ENCODE results near the gene PABPC1L2A.
"Not testable (repeated sequence)": the region's sequence is repeated elsewhere in the genome, so short reads cannot be mapped to it uniquely, and the experiment has no call there.

PABPC1L2A gene

DNA sequence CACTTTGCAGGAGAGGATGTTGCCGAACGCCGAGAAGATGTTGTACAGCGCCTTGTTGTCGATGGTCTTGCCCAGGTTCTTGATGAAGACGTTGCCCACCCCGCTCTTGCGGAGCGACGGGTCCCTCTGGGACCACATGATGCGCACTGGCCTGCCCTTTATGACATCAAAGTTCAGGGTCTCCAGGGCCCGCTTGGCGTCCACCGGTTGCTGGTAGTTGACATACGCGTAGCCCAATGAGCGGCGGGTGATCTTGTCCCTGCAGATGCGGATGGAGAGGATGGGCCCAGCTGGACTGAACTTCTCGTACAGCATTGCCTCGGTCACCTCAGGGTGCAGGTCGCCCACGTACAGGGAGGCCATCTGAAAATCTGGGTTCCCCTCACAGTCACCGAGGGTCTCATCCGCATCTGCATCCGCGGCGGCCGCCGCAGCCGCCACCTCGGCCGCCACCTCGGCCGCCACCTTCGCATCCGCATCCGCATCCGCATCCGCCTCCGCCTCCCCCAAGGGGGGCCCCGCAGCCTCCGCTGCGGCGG, at the start of gene PABPC1L2A:
Gene PABPC1L2A (minus strand): TSS at position 489 of the 539 bp plus-strand sequence. CDS start 126 bp downstream, at position 363.
- DNase-seq: not testable (repeated sequence)

DNA sequence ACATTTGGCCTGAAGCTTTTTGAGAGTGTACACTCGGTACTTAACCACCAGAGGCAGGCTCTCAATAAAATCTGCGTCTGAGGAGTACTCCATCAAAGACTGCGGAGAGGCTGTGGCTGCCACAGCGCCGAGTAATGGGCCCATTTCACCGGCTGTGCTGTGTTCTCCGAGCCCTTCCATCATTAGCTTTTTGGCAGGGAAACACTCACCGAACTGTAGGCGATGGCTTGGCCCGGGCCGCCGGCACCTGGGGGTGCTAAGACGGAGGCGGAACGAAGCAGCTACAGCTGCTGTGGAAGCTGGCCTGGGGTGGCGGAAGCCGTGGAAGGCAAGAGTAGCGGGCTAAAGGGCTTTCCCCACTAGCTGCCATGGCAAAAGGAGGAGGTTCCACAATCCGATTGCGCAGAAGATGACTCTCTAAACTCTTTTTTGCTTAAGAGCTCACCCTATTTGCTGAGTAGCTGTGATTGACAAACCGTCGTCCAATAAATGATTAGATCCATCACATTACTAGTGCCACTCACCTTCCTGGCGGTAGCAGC, 48.5 kb upstream of the PABPC1L2A start:
- no peak for DNase-seq

DNA sequence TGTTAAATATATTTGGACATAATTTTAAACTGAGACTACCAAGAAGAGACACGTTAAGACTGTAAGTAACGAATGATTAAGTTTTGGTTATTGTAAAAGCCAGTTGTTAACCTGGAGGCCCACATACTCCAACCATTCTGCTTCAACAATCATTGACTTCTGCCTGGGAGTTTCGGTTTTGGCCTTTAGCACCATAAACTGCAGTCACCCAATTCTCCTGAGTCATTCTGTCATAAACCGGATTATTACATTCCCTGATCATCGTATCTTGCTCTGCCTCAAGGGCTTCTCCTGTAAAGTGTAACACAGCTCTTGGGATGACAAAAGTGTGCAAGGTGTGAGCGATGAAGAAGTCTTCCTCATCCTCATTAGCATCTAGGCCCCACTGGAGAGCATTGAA, 46.9 kb upstream of the PABPC1L2A start:
- no peak for DNase-seq

DNA sequence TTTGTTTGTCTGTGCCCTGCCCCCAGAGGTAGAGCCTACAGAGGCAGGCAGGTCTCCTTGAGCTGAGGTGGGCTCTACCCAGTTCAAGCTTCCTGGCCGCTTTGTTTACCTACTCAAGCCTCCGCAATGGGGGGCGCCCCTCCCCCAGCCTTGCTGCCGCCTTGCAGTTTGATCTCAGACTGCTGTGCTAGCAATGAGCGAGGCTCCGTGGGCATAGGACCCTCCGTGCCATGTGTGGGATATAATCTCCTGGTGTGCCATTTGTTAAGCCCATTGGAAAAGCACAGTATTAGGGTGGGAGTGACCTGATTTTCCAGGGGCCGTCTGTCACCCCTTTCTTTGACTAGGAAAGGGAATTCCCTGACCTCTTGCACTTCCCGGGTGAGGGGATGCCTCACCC, 20.2 kb upstream of the PABPC1L2A start:
- DNase-seq: not testable (repeated sequence)

DNA sequence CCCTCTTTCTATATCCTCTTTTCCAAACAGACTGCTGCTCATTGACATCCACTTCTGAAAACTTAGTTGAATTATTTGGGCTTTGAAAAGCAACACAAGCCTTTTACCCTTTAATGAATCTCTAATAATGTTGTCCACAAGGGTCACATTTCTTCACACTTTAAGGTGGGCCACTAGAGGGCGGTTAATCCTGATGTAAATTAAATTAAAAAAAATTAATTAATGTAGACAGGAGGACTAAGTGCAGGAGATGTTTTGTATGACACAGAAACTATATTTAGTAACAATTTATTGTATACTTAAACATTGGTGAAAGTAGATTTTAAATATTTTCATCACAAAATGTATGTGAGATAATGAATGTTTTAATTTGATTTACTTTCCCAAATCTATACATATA, 7.5 kb upstream of the PABPC1L2A start:
- not testable (repeated sequence) for DNase-seq

DNA sequence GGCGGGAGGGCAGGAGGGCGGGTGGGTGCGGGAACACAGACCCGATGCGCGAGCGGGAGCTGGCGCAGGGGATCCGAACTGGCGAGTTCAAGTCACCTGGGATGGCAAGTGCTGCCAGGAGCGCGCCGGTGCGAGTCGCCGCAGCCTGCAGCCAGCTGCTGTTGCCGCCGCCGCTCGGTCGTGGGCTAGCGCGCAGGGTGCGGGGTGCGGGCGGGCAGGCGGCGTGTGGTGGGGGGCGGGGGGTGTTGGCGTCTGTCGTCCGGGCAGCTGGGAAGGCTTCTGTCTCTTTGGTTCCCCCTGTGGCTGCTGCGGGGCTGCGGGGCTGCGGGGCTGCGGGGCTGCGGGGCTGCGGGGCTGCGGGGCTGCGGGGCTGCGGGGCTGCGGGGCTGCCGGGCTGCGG, 572 bp upstream of the PABPC1L2A start:
- DNase-seq: not testable (repeated sequence)

DNA sequence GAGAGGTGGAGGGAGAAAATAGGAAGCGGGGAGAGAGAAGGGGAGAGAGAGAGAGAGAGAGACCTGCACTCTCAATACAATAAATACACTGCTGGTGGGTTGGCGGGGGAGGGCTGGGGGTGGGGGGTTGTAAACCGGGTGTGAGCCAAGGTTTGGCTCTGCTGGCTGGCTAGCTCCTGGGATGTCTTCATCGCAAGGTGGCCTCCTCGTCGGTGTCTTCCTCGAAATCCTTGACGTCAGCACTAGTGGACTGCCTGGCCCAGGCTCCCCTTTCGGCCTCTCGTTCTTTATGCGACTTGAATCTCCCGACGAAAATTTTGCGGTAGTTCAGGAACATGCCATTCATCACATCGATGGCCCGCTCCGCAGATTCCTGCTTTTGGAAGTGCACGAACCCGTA, 715 bp downstream of the PABPC1L2A start:
- DNase-seq: not testable (repeated sequence)

DNA sequence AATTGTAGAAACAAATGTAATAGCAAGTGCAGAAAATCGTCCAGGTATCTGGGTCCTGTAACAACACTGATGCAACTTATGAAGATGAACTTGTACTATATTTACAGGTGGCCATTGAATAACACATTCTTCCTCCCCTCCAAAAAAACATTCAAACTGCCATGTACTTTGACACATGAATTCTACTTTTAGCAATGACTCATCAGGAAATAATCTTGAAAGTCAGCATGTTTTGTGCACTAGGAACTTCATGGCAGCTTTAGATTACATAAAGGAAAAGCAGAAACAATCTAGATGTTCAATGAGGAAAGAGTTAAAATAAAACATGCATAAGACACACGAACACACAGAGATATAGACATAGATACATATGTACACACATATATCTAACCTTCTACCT, 2.5 kb downstream of the PABPC1L2A start:
- DNase-seq: no peak

DNA sequence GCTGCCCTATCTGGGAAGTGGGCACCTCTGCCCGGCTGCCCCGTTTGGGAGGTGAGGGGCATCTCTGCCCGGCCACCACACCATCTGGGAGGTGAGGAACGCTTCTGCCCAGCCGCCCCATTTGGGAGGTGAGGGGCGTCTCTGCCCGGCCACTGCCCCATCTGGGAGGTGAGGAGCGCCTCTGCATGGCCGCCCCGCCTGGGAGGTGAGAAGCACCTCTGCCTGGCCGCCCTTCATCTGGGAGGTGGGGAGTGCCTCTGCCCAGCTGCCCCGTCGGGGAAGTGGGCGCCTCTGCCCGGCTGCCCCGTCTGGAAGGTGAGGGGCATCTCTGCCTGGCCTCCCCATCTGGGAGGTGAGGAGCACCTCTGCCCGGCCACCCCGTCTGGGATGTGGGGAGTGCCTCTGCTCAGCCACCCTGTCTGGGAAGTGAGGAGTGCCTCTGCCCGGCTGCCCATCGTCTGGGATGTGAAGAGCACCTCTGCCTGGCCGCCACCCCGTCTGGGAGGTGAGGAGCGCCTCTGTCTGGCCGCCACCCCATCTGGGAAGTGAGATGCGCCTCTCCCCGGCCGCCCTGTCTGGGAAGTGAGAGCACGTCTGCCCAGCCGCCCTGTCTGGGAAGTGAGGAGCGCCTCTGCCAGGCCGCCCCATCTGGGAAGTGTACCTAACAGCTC, 9.8 kb downstream of the PABPC1L2A start:
- DNase-seq: no peak

DNA sequence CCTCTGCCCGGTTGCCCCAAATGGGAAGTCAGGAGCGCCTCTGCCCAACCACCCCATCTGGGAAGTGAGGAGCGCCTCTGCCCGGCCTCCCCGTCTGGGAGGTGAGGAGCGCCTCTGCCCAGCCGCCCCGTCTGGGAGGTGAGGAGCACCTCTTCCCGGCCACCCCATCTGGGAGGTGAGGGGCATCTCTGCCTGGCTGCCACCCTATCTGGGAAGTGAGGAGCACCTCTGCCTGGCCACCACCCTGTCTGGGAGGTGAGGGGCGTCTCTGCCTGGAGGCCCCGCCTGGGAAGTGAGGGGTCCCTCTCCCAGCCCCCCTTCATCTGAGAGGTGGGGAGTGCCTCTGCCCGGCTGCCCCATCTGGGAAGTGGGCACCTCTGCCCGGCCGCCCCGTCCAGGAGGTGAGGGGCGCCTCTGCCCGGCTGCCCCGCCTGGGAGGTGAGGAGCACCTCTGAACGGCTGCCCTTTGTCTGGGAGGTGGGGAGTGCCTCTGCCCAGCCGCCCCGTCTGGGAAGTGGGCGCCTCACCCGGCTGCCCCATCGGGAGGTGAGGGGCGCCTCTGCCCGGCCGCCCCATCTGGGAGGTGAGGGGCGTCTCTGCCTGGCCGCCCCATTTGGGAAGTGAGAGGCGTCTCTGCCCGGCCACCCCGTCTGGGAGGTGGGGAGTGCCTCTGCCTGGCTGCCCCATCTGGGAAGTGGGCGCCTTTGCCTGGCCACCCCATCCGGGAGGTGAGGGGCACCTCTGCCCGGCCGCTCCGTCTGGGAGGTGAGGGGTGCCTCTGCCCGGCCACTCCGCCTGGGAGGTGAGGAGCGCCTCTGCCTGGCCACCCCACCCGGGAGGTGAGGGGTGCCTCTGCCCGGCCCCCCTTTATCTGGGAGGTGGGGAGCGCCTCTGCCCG, 10.6 kb downstream of the PABPC1L2A start:
- no peak for DNase-seq

DNA sequence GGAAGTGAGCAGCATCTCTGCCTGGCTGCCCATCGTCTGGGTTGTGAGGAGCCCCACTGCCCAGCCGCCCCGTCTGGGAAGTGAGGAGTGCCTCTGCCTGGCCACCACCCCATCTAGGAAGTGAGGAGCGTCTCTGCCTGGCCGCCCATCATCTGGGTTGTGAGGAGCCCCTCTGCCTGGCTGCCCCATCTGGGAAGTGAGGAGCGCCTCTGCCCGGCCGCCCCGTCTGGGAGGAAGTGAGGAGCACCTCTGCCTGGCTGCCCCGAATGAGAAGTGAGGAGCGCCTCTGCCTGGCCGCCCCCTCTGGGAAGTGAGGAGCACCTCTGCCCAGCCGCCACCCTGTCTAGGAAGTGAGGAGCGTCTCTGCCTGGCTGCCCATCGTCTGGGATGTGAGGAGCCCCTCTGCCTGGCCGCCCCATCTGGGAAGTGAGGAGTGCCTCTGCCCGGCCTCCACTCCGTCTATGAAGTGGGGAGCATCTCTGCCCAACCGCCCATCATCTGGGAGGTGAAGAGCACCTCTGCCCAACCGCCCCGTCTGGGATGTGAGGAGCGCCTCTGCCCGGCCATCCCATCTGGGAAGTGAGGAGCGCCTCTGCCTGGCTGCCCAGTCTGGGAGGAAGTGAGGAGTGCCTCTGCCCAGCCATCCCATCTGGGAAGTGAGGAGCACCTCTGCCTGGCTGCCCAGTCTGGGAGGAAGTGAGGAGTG, 11.4 kb downstream of the PABPC1L2A start:
- not testable (repeated sequence) for DNase-seq

DNA sequence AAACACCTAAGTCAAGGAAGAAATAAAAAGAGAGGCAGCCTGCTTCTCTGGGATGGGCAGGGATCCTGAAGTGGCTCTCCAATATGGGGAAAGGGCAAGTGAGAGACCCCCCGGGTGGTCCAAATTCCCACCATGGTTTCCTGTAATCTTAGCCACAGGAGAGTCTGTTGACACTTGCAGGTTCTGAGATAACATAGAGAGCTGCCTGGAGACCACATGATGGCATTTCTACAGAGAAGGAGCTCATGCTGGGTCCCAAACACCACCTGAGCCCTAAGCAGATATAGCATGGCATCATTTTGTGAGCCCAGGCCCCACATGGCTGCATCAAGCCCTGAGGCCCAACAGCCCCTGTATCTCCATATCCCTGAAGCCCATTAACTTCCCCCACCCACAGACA, 50.4 kb downstream of the PABPC1L2A start:
- DNase-seq: no peak
